Measurements from ENCODE around the gene FAM9C.
"Not testable (repeated sequence)": the region's sequence is repeated elsewhere in the genome, so short reads cannot be mapped to it uniquely, and the experiment has no call there.

The FAM9C gene

GRCh38 chrX:13043938-13044337 lies 482 bp downstream of the FAM9C start:
- DNase-seq (ENCODE audit: low read depth in 2 of 3, low spot score in 1 of 3), result no peak

GRCh38 chrX:13043138-13043537 lies 1.3 kb downstream of the FAM9C start:
- no peak for DNase-seq (ENCODE audit: low read depth in 2 of 3, low spot score in 1 of 3)

- no peak for DNase-seq (ENCODE audit: low read depth in 2 of 3, low spot score in 1 of 3)
These were observed 7.5 kb downstream of the FAM9C start for GRCh38 chrX:13036896-13037295.

GRCh38 chrX:13033193-13033592 lies 11.2 kb downstream of the FAM9C start:
- DNase-seq (ENCODE audit: low read depth in 2 of 3, low spot score in 1 of 3), result no peak

- DNase-seq (ENCODE audit: low read depth in 2 of 3, low spot score in 1 of 3), result no peak
These were observed 14.3 kb downstream of the FAM9C start for GRCh38 chrX:13029887-13030771.

GRCh38 chrX:13029637-13029886 lies 14.9 kb downstream of the FAM9C start:
- DNase-seq (ENCODE audit: low read depth in 2 of 3, low spot score in 1 of 3), result no peak

- no peak for DNase-seq (ENCODE audit: low read depth in 2 of 3, low spot score in 1 of 3)
These were observed 15.4 kb downstream of the FAM9C start for GRCh38 chrX:13028871-13029636.

- DNase-seq (ENCODE audit: low read depth in 2 of 3, low spot score in 1 of 3), result no peak
These were observed 17.4 kb downstream of the FAM9C start for GRCh38 chrX:13026877-13027652.

- DNase-seq (ENCODE audit: low read depth in 2 of 3, low spot score in 1 of 3), result no peak
These were observed 19.4 kb downstream of the FAM9C start for GRCh38 chrX:13024986-13025385.

GRCh38 chrX:13023979-13024378 lies 20.4 kb downstream of the FAM9C start:
- no peak for DNase-seq (ENCODE audit: low read depth in 2 of 3, low spot score in 1 of 3)

- DNase-seq (ENCODE audit: low read depth in 2 of 3, low spot score in 1 of 3), result no peak
These were observed 20.9 kb downstream of the FAM9C start for GRCh38 chrX:13023567-13023966.

- no peak for DNase-seq (ENCODE audit: low read depth in 2 of 3, low spot score in 1 of 3)
These were observed 21.5 kb downstream of the FAM9C start for GRCh38 chrX:13022926-13023325.

- not testable (repeated sequence) for DNase-seq (ENCODE audit: low read depth in 2 of 3, low spot score in 1 of 3)
These were observed 27.7 kb downstream of the FAM9C start for GRCh38 chrX:13016731-13017130.

- DNase-seq (ENCODE audit: low read depth in 2 of 3, low spot score in 1 of 3), result no peak
These were observed 28.7 kb downstream of the FAM9C start for GRCh38 chrX:13015536-13016236.

GRCh38 chrX:13014111-13015096 lies 30.0 kb downstream of the FAM9C start:
- DNase-seq (ENCODE audit: low read depth in 2 of 3, low spot score in 1 of 3), result no peak

GRCh38 chrX:13013363-13014110 lies 30.9 kb downstream of the FAM9C start:
- no peak for DNase-seq (ENCODE audit: low read depth in 2 of 3, low spot score in 1 of 3)

- no peak for DNase-seq (ENCODE audit: low read depth in 2 of 3, low spot score in 1 of 3)
These were observed 33.9 kb downstream of the FAM9C start for GRCh38 chrX:13010546-13010945.

- no peak for DNase-seq (ENCODE audit: low read depth in 2 of 3, low spot score in 1 of 3)
These were observed 34.6 kb downstream of the FAM9C start for GRCh38 chrX:13009844-13010243.

- DNase-seq (ENCODE audit: low read depth in 2 of 3, low spot score in 1 of 3), result no peak
These were observed 35.1 kb downstream of the FAM9C start for GRCh38 chrX:13009273-13009672.

Data from stimulated activated CD4-positive, alpha-beta T cell treated with anti-CD3 and anti-CD28 coated beads, Interleukin-12 subunit alpha, Interleukin-12 subunit beta, amount 100 ng/mL, for 48 hours (primary cell).